ENCODE measurements around the gene PDE6A. TPM values are rescaled to one million over a fixed set of nuclear protein-coding genes. Genes with fewer than 3 reads are reported as not detected.

Gene PDE6A
- total and polyA plus RNA-seq, 2 donors (not counting 3 experiments of a cell fraction or from before 2014, with no cell fraction given) = not detected

GRCh38 chr5:149975409-149975808 is 30.8 kb upstream of the PDE6A start:
- Histone ChIP-seq H3K4me3 (replicated peaks in 1 of 3; ENCODE audit: insufficient read depth in 1 of 3, low read depth in 1 of 3, low read length in 3 of 3) (no peak overlapping the region), H3K4me1 (ENCODE audit: control insufficient read depth, extremely low read depth, insufficient read depth, low read length) (no peaks in the 10 kb centered on the region), H3K27ac (ENCODE audit: insufficient read depth, low read depth, low read length) (no peak overlapping the region), H3K27me3 (ENCODE audit: control insufficient read depth in 2 of 2, insufficient read depth in 2 of 2, low read length in 2 of 2) (no peaks in the 10 kb centered on the region), H3K9ac (replicated peaks; ENCODE audit: extremely low read depth, insufficient read depth, low read length) (no peak overlapping the region), H3K79me2 (ENCODE audit: control insufficient read depth, insufficient read depth, low read length) (no peaks in the 10 kb centered on the region), H3K4me2 (ENCODE audit: insufficient read depth, low read length) (no peak overlapping the region), H3K36me3 (ENCODE audit: control insufficient read depth in 2 of 2, extremely low read depth in 1 of 2, insufficient read depth in 2 of 2, low read length in 2 of 2) (peaks cover 2% of the 10 kb centered on the region in 2 experiments), H2AFZ (ENCODE audit: low read depth, low read length) (no peak overlapping the region), H3K9me1 (replicated peaks; ENCODE audit: control insufficient read depth, extremely low read depth, insufficient read depth, low read length) (no peaks in the 10 kb centered on the region), H3K9me3 (replicated peaks; ENCODE audit: control insufficient read depth, insufficient read depth, low read length) (no peaks in the 10 kb centered on the region), H4K20me1 (replicated peaks; ENCODE audit: control insufficient read depth, extremely low read depth, insufficient read depth, low read length) (no peaks in the 10 kb centered on the region)
- dilution Hi-C loops (cut with MboI; ENCODE audit: extremely low pct_ligation_motif_present, low sequenced_read_pairs) = no loop called here
- ChIA-PET CTCF (interaction anchor here (1.0 to 2.7 kb wide), 7 partner anchors 8 to 147 kb away, joined by 3 to 15 read pairs (median 3); no protein-coding TSS in a partner anchor), POLR2A (no interaction called here)
- no peak for DNase-seq (ENCODE audit: low read depth, low spot score)
- BruUV-seq (replicated peaks) = no TSS peak
- no peak for TF ChIP-seq CTCF (IDR thresholded peaks at IDR 0.05; ENCODE audit: extremely low read depth in 1 of 2, insufficient read depth in 1 of 2, low read depth in 1 of 2, low read length in 2 of 2)
- TF ChIP-seq FOS (IDR thresholded peaks at IDR 0.05; ENCODE audit: borderline replicate concordance, insufficient read depth, low read length) = no peak
- TF ChIP-seq JUN (IDR thresholded peaks at IDR 0.05; ENCODE audit: borderline replicate concordance, insufficient read depth, insufficient read length, low read depth) = no peak
- no peak for TF ChIP-seq POLR2AphosphoS5 (IDR thresholded peaks at IDR 0.05; ENCODE audit: insufficient read depth, low read depth, low read length)
- TF ChIP-seq GATA2 (IDR thresholded peaks at IDR 0.05; ENCODE audit: insufficient read depth, insufficient read length, low read depth, low read length) = no peak
- TF ChIP-seq MYC (IDR thresholded peaks at IDR 0.05; ENCODE audit: low read depth, low read length) = no peak
- TF ChIP-seq MAX (IDR thresholded peaks at IDR 0.05; ENCODE audit: insufficient read depth, insufficient read length) = no peak
- TF ChIP-seq POLR2A (IDR thresholded peaks at IDR 0.05; ENCODE audit: low read depth, low read length) = no peak
- TF ChIP-seq EZH2 (IDR thresholded peaks at IDR 0.05; ENCODE audit: borderline replicate concordance, low read depth, low read length, severe bottlenecking) = no peak
- intact Hi-C loops (cut with micrococcal nuclease) = no loop called here
- no peak for FAIRE-seq
